HEK293T (cell line): ENCODE measurements around the gene ATF7.

Source experiments
- ARNT ChIP-seq: fragments of 450-650 bp; IDR thresholded peaks from 2 replicates; pipeline ENCODE4 v1.6.1; 2017; ENCODE audit warnings: mild to moderate bottlenecking
- BHLHE40 ChIP-seq: fragments of 450-650 bp; IDR thresholded peaks from 2 replicates; pipeline ENCODE4 v1.6.1; 2016; ENCODE audit warnings: mild to moderate bottlenecking, moderate library complexity, borderline replicate concordance
- ELF4 ChIP-seq: fragments of 450-650 bp; IDR thresholded peaks from 2 replicates; pipeline ENCODE4 v1.6.1; 2017; ENCODE audit warnings: antibody characterized with exemption
- FOXA1 ChIP-seq: fragments of 450-650 bp; IDR thresholded peaks from 2 replicates; pipeline ENCODE4 v1.6.1; 2016; ENCODE audit warnings: mild to moderate bottlenecking
- FOXK2 ChIP-seq: fragments of 450-650 bp; IDR thresholded peaks from 2 replicates; pipeline ENCODE4 v1.6.1; 2016; ENCODE audit warnings: mild to moderate bottlenecking
- FOXM1 ChIP-seq: fragments of 450-650 bp; IDR thresholded peaks from 2 replicates; pipeline ENCODE4 v1.6.1; 2017; ENCODE audit warnings: mild to moderate bottlenecking, borderline replicate concordance
- HDGF ChIP-seq: fragments of 450-650 bp; IDR thresholded peaks from 2 replicates; pipeline ENCODE4 v1.6.1; 2017; ENCODE audit warnings: antibody characterized with exemption, borderline replicate concordance
- LEF1 ChIP-seq: fragments of 450-650 bp; IDR thresholded peaks from 2 replicates; pipeline ENCODE4 v1.6.1; 2017; ENCODE audit warnings: mild to moderate bottlenecking, borderline replicate concordance
- NFRKB ChIP-seq: fragments of 450-650 bp; IDR thresholded peaks from 2 replicates; pipeline ENCODE4 v1.6.1; 2016; ENCODE audit warnings: mild to moderate bottlenecking, moderate library complexity
- PKNOX1 ChIP-seq: fragments of 450-650 bp; IDR thresholded peaks from 2 replicates; pipeline ENCODE4 v1.6.1; 2016
- SP1 ChIP-seq: fragments of 450-650 bp; IDR thresholded peaks from 2 replicates; pipeline ENCODE4 v1.6.1; 2017
- SUZ12 ChIP-seq: fragments of 450-650 bp; IDR thresholded peaks from 2 replicates; pipeline ENCODE4 v1.6.1; 2016; ENCODE audit warnings: mild to moderate bottlenecking
- TARDBP ChIP-seq: fragments of 450-650 bp; IDR thresholded peaks from 2 replicates; pipeline ENCODE4 v1.6.1; 2016
- ZNF384 ChIP-seq: fragments of 450-650 bp; IDR thresholded peaks from 2 replicates; pipeline ENCODE4 v1.6.1; 2016

GRCh38 chr12:53560912-53561589 lies 65.1 kb downstream of the ATF7 start:
- no peak for TF ChIP-seq TARDBP
- TF ChIP-seq PKNOX1, result no peak
- TF ChIP-seq BHLHE40, result no peak
- no peak for TF ChIP-seq FOXM1
- TF ChIP-seq ZNF384, result no peak
- TF ChIP-seq ARNT, result no peak
- TF ChIP-seq SP1, result no peak
- TF ChIP-seq LEF1, result no peak
- no peak for TF ChIP-seq NFRKB
- no peak for TF ChIP-seq FOXA1
- no peak for TF ChIP-seq HDGF
- TF ChIP-seq SUZ12, result no peak
- TF ChIP-seq ELF4, result no peak
- TF ChIP-seq FOXK2, result no peak
